AG04450 (cell line): ENCODE measurements around the gene RCAN1. TPM values are rescaled to one million over a fixed set of nuclear protein-coding genes. Genes with fewer than 3 reads are reported as not detected.

Experiments
- CTCF ChIA-PET: fragments of 300-600, 350-600 bp; formaldehyde crosslinking; extraction: SDS; loops from one replicate; lab custom pipeline; 2022; ENCODE audit warnings: antibody characterized with exemption, inconsistent platforms; lab: Charles Lee
- POLR2A ChIA-PET: fragments of 350-600 bp; formaldehyde crosslinking; extraction: SDS; loops from one replicate; lab custom pipeline; 2021; ENCODE audit warnings: antibody characterized with exemption, inconsistent platforms; lab: Yijun Ruan, JAX
- DNase-seq: peaks from one replicate; pipeline ENCODE4 v3.0.0-alpha.2; 2011; ENCODE audit warnings: low read depth, low spot score
- H3K27ac ChIP-seq: one replicate; pipeline ENCODE4 v1.5.1; 2012; ENCODE audit warnings: low read depth, low read length, control low read depth
- H3K27me3 ChIP-seq: one replicate; pipeline ENCODE4 v1.6.0; 2012; ENCODE audit warnings: low read length; ENCODE audit not compliant: control insufficient read depth, insufficient read depth
- H3K4me3 ChIP-seq: 2 replicates; pipeline ENCODE4 v1.5.1; 2011; ENCODE audit warnings: mild to moderate bottlenecking, low read depth, low read length, control low read depth
- H3K9me3 ChIP-seq: 2 replicates; pipeline ENCODE4 v1.5.1; 2012; ENCODE audit warnings: low read length; ENCODE audit not compliant: control insufficient read depth, insufficient read depth
- polyA plus RNA-seq: library from polyadenylated mRNA; depleted of rRNA; stranded (reverse); fragments of >200 nt; gene quantifications from 2 replicates; pipeline ENCODE4 v1.2.3, GENCODE V29; 2011
- TF ChIP-seq, protein P1 (sequence below): IDR thresholded peaks from 2 replicates; pipeline ENCODE4 v1.5.1; 2011; ENCODE audit warnings: low read depth, low read length, control low read depth, inconsistent platforms

The RCAN1 gene
- polyA plus RNA-seq, 1 experiment, result 50.6 TPM

GRCh38 chr21:34604556-34604955 lies 10.4 kb downstream of the RCAN1 start:
- H3K27ac ChIP-seq, result no peak overlapping the region
- ChIA-PET POLR2A (no interaction called here), CTCF (interaction anchor here (2.5 to 5.5 kb wide), 2 partner anchors 21 to 93 kb away, joined by 17 to 102 read pairs; partner anchors contain the start of gene KCNE1)
- no peak for DNase-seq
- no peak overlapping the region for H3K4me3 ChIP-seq
- H3K9me3 ChIP-seq, result no peaks in the 10 kb centered on the region
- H3K27me3 ChIP-seq, result no peaks in the 10 kb centered on the region
- TF ChIP-seq, protein P1, sequence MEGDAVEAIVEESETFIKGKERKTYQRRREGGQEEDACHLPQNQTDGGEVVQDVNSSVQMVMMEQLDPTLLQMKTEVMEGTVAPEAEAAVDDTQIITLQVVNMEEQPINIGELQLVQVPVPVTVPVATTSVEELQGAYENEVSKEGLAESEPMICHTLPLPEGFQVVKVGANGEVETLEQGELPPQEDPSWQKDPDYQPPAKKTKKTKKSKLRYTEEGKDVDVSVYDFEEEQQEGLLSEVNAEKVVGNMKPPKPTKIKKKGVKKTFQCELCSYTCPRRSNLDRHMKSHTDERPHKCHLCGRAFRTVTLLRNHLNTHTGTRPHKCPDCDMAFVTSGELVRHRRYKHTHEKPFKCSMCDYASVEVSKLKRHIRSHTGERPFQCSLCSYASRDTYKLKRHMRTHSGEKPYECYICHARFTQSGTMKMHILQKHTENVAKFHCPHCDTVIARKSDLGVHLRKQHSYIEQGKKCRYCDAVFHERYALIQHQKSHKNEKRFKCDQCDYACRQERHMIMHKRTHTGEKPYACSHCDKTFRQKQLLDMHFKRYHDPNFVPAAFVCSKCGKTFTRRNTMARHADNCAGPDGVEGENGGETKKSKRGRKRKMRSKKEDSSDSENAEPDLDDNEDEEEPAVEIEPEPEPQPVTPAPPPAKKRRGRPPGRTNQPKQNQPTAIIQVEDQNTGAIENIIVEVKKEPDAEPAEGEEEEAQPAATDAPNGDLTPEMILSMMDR, result no peak

- CTCF ChIA-PET, result interaction anchor here (1.1 to 5.5 kb wide), 25 partner anchors 9 to 241 kb away, joined by 3 to 102 read pairs (median 8); partner anchors contain the start of gene KCNE1
- no peaks in the 10 kb centered on the region for H3K9me3 ChIP-seq
These were observed 11.2 kb downstream of the RCAN1 start for GRCh38 chr21:34603710-34604057.

GRCh38 chr21:34603002-34603709 lies 11.8 kb downstream of the RCAN1 start:
- DNase-seq, result peak; percentile 46
- Histone ChIP-seq H3K27ac (no peak overlapping the region), H3K27me3 (no peaks in the 10 kb centered on the region), H3K9me3 (no peaks in the 10 kb centered on the region), H3K4me3 (no peak overlapping the region)
- CTCF ChIA-PET, result interaction anchor here (0.7 to 5.5 kb wide), 33 partner anchors 9 to 680 kb away, joined by 3 to 102 read pairs (median 7); partner anchors contain the start of gene KCNE1
- POLR2A ChIA-PET, result interaction anchor here (1.1 kb wide), 2 partner anchors 77 to 93 kb away, joined by 7 to 9 read pairs; no protein-coding TSS in a partner anchor
- TF ChIP-seq, protein P1, result peak; percentile 84

More at GRCh38 chr21:34603710-34604057, 11.2 kb downstream of the RCAN1 start:
- TF ChIP-seq, protein P1, result no peak
- POLR2A ChIA-PET, result interaction anchor here (1.1 kb wide), 1 partner anchor 93 kb away, joined by 7 read pairs; no protein-coding TSS in a partner anchor
- Histone ChIP-seq H3K27ac (no peak overlapping the region), H3K4me3 (no peak overlapping the region), H3K27me3 (no peaks in the 10 kb centered on the region)
- DNase-seq, result no peak

DNA sequence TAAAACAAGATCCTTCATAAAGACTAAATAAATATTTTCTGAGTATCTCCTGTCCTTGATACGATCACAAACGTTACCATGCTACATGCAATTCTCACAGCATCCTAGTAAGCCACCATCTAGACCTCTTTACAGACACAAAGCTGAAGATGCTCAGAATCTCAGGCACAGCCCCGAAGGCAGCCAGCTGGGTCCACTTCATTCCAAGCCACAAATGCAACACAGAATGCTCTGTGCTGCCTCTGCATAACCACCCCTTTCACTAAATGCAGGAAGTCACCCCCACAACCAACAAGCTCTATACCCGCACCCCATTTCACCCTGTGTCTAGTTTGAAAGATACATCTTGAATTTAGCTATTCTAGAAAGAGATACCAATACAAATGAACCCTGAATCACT lies 12.9 kb downstream of the RCAN1 start:
- Histone ChIP-seq H3K27me3 (no peaks in the 10 kb centered on the region), H3K27ac (no peak overlapping the region), H3K4me3 (no peak overlapping the region), H3K9me3 (no peaks in the 10 kb centered on the region)
- TF ChIP-seq, protein P1, result no peak
- ChIA-PET POLR2A (no interaction called here), CTCF (interaction anchor here (0.9 to 5.5 kb wide), 24 partner anchors 9 to 679 kb away, joined by 3 to 102 read pairs (median 9); partner anchors contain the start of gene KCNE1)
- no peak for DNase-seq
